Colonic mucosa (tissue), 4 donors: ENCODE results near the gene NTN1. TPM values are rescaled to one million over a fixed set of nuclear protein-coding genes. Genes with fewer than 3 reads are reported as not detected.

Source experiments
- DNase-seq: peaks from one replicate; pipeline ENCODE4 v3.0.0-alpha.2; 2020
- H3K27ac ChIP-seq: fragments of 200-600 bp; one replicate; pipeline ENCODE4 v1.8.0; 2021
- H3K27me3 ChIP-seq: fragments of 200-600 bp; one replicate; pipeline ENCODE4 v1.8.0; 2021
- H3K36me3 ChIP-seq: fragments of 200-600 bp; one replicate; pipeline ENCODE4 v1.8.0; 2021
- H3K4me1 ChIP-seq: fragments of 200-600 bp; one replicate; pipeline ENCODE4 v1.8.0; 2021; ENCODE audit warnings: mild to moderate bottlenecking
- H3K4me3 ChIP-seq: fragments of 200-600 bp; one replicate; pipeline ENCODE4 v1.8.0; 2021
- H3K9ac ChIP-seq, 2 donors: one replicate each; pipeline ENCODE4 v1.7.0; 2013; ENCODE audit warnings: control low read depth in 2 of 2, low read depth in 2 of 2, low read length in 2 of 2
- H3K9me3 ChIP-seq: fragments of 200-600 bp; one replicate; pipeline ENCODE4 v1.8.0; 2021
- CTCF ChIP-seq: fragments of 200-600 bp; IDR thresholded peaks from one replicate; pipeline ENCODE4 v1.8.0; 2022; ENCODE audit warnings: antibody characterized with exemption, mild to moderate bottlenecking
- intact Hi-C: fragments of 100-400 bp; cut with DNase I; formaldehyde crosslinking; loops from one replicate; pipeline ENCODE4 v1.14.1; 2022
- total RNA-seq, 2 donors: library from RNA; stranded (reverse); fragmentation: NEBNext Ultra II Directional in 1 of 2; extraction: Animal tissue kit (Norgen Biotek cat#: 25700) in 1 of 2; gene quantifications; one replicate each; pipeline ENCODE4 v1.2.1, GENCODE V29; 2021
- donor health status: healthy.
- donor health status: DM: no; HTN: no; CAD: no.
- donor health status: DM: no; HTN: no; CAD: no.

Gene NTN1
- total RNA-seq, 2 donors from 2014 or later: 2.1 to 5.5 TPM

- TF ChIP-seq CTCF: no peak
- Histone ChIP-seq H3K9ac (no peak overlapping the region), H3K4me1 (no peaks in the 10 kb centered on the region), H3K36me3 (no peaks in the 10 kb centered on the region), H3K27ac (no peak overlapping the region), H3K9me3 (no peaks in the 10 kb centered on the region), H3K27me3 (no peaks in the 10 kb centered on the region), H3K4me3 (no peak overlapping the region)
- no peak for DNase-seq
- intact Hi-C loops: no loop called here
Observed at GRCh38 chr17:9219631-9220397, 198.5 kb downstream of the NTN1 start.

- TF ChIP-seq CTCF: no peak
- H3K9me3 ChIP-seq: no peaks in the 10 kb centered on the region
- no peak overlapping the region for H3K27ac ChIP-seq
- intact Hi-C loops: no loop called here
- H3K9ac ChIP-seq: no peak overlapping the region
- no peaks in the 10 kb centered on the region for H3K36me3 ChIP-seq
- DNase-seq: no peak
- H3K27me3 ChIP-seq: no peaks in the 10 kb centered on the region
- no peak overlapping the region for H3K4me3 ChIP-seq
- H3K4me1 ChIP-seq: no peaks in the 10 kb centered on the region
Observed at GRCh38 chr17:9220398-9221146, 199.3 kb downstream of the NTN1 start.

- Histone ChIP-seq H3K9ac (no peak overlapping the region), H3K36me3 (no peaks in the 10 kb centered on the region), H3K27ac (no peak overlapping the region), H3K27me3 (no peaks in the 10 kb centered on the region), H3K4me1 (no peaks in the 10 kb centered on the region), H3K4me3 (no peak overlapping the region), H3K9me3 (no peaks in the 10 kb centered on the region)
- DNase-seq: no peak
- intact Hi-C loops: no loop called here
- no peak for TF ChIP-seq CTCF
Observed at GRCh38 chr17:9221147-9221921, 200.0 kb downstream of the NTN1 start.

GRCh38 chr17:9221922-9222180 lies 200.5 kb downstream of the NTN1 start:
- Histone ChIP-seq H3K4me3 (no peak overlapping the region), H3K9me3 (no peaks in the 10 kb centered on the region), H3K36me3 (no peaks in the 10 kb centered on the region), H3K27ac (no peak overlapping the region), H3K27me3 (no peaks in the 10 kb centered on the region), H3K4me1 (no peaks in the 10 kb centered on the region), H3K9ac (no peak overlapping the region)
- DNase-seq: no peak
- no peak for TF ChIP-seq CTCF
- intact Hi-C loops: no loop called here

GRCh38 chr17:9223531-9223930 lies 202.2 kb downstream of the NTN1 start:
- no peaks in the 10 kb centered on the region for H3K4me1 ChIP-seq
- H3K36me3 ChIP-seq: no peaks in the 10 kb centered on the region
- no peak overlapping the region for H3K4me3 ChIP-seq
- H3K9ac ChIP-seq: no peak overlapping the region
- intact Hi-C loops: no loop called here
- DNase-seq: no peak
- no peak overlapping the region for H3K27ac ChIP-seq
- no peaks in the 10 kb centered on the region for H3K9me3 ChIP-seq
- no peaks in the 10 kb centered on the region for H3K27me3 ChIP-seq
- no peak for TF ChIP-seq CTCF
